GM23338 (cell line): ENCODE data around the gene CCDC120. TPM values are rescaled to one million over a fixed set of nuclear protein-coding genes. Genes with fewer than 3 reads are reported as not detected.

Experiments
- ATAC-seq: fragments of 200-7000 bp; cut with Tn5 transposase; 3 replicates; pipeline ENCODE4 v1.9.1; 2020
- DNase-seq: peaks from one replicate; pipeline ENCODE4 v3.0.0-alpha.2; 2015; ENCODE audit warnings: low spot score
- H2AFZ ChIP-seq: fragments of 200-600 bp; sonication (generic); 2 replicates; pipeline ENCODE4 v1.8.0; 2016; ENCODE audit warnings: antibody characterized with exemption, mild to moderate bottlenecking, moderate library complexity
- H3F3A ChIP-seq: fragments of 200-600 bp; sonication (generic); replicated peaks from 2 replicates; pipeline ENCODE4 v1.8.0; 2017; ENCODE audit warnings: antibody characterized with exemption, mixed run types, low read depth
- H3K27ac ChIP-seq: fragments of 200-600 bp; sonication (generic); 2 replicates; pipeline ENCODE4 v1.6.1; 2016; ENCODE audit warnings: low read depth
- H3K27me3 ChIP-seq: fragments of 200-600 bp; sonication (generic); 2 replicates; pipeline ENCODE4 v1.8.0; 2016; ENCODE audit warnings: mild to moderate bottlenecking, mixed run types, moderate library complexity; ENCODE audit not compliant: insufficient read depth
- H3K36me3 ChIP-seq: fragments of 200-600 bp; sonication (generic); 2 replicates; pipeline ENCODE4 v1.8.0; 2016; ENCODE audit warnings: mild to moderate bottlenecking; ENCODE audit not compliant: insufficient read depth
- H3K4me1 ChIP-seq: fragments of 200-600 bp; sonication (generic); 2 replicates; pipeline ENCODE4 v1.8.0; 2016; ENCODE audit warnings: mild to moderate bottlenecking, moderate library complexity; ENCODE audit not compliant: insufficient read depth
- H3K4me2 ChIP-seq: fragments of 200-600 bp; sonication (generic); 2 replicates; pipeline ENCODE4 v1.7.1; 2017; ENCODE audit warnings: mixed run types
- H3K4me3 ChIP-seq: fragments of 200-600 bp; sonication (generic); 2 replicates; pipeline ENCODE4 v1.6.1; 2016; ENCODE audit warnings: mixed run types
- H3K79me2 ChIP-seq: fragments of 200-600 bp; sonication (generic); replicated peaks from 2 replicates; pipeline ENCODE4 v1.8.0; 2017; ENCODE audit warnings: mild to moderate bottlenecking; ENCODE audit not compliant: insufficient read depth
- H3K9me2 ChIP-seq: fragments of 200-600 bp; sonication (generic); 2 replicates; pipeline ENCODE4 v1.8.0; 2017; ENCODE audit not compliant: insufficient read depth
- H4K20me1 ChIP-seq: fragments of 200-600 bp; sonication (generic); replicated peaks from 2 replicates; pipeline ENCODE4 v1.8.0; 2017; ENCODE audit warnings: mild to moderate bottlenecking; ENCODE audit not compliant: insufficient read depth
- H3K27ac Mint-ChIP-seq: 2 replicates; pipeline ENCODE4 v1.8.0; 2020; ENCODE audit warnings: inconsistent platforms, mild to moderate bottlenecking, moderate library complexity, mixed read lengths
- H3K27me3 Mint-ChIP-seq: 3 replicates; pipeline ENCODE4 v1.8.0; 2022; ENCODE audit warnings: low read depth, mild to moderate bottlenecking, moderate library complexity, mixed read lengths, inconsistent platforms; ENCODE audit not compliant: insufficient read depth, poor library complexity
- H3K36me3 Mint-ChIP-seq: 3 replicates; pipeline ENCODE4 v1.8.0; 2021; ENCODE audit warnings: low read depth, mild to moderate bottlenecking, inconsistent platforms, moderate library complexity, mixed read lengths
- H3K4me1 Mint-ChIP-seq: 3 replicates; pipeline ENCODE4 v1.8.0; 2020; ENCODE audit warnings: mild to moderate bottlenecking, inconsistent platforms, mixed read lengths
- H3K4me3 Mint-ChIP-seq: 3 replicates; pipeline ENCODE4 v1.8.0; 2021; ENCODE audit warnings: moderate library complexity, mild to moderate bottlenecking, inconsistent platforms, mixed read lengths
- H3K9me3 Mint-ChIP-seq: 3 replicates; pipeline ENCODE4 v1.8.0; 2020; ENCODE audit warnings: moderate library complexity, mild to moderate bottlenecking, inconsistent platforms, mixed read lengths
- CREB1 ChIP-seq: fragments of 250-450 bp; sonication (Bioruptor Pico); IDR thresholded peaks from 2 replicates; pipeline ENCODE4 v1.5.0; 2020; ENCODE audit warnings: low read depth, mild to moderate bottlenecking, moderate library complexity
- CTCF ChIP-seq, 2 experiments: fragments of 200-600 bp in 1 of 2; sonication (generic) in 1 of 2; conservative IDR thresholded peaks; 2 replicates each; pipeline versions ENCODE4 v1.5.1 to v1.6.1; 2016 to 2017; ENCODE audit warnings: antibody characterized with exemption in 2 of 2, low read depth in 2 of 2, mild to moderate bottlenecking in 2 of 2, moderate library complexity in 1 of 2
- ETS1 ChIP-seq: IDR thresholded peaks from 2 replicates; pipeline ENCODE4 v1.6.1; 2016; ENCODE audit warnings: antibody characterized with exemption
- EZH2 ChIP-seq: fragments of 200-600 bp; sonication (generic); IDR thresholded peaks from one replicate; pipeline ENCODE4 v1.8.0; 2017; ENCODE audit warnings: antibody characterized with exemption, mild to moderate bottlenecking, low read depth; ENCODE audit not compliant: unreplicated experiment
- EZH2phosphoT487 ChIP-seq: fragments of 200-600 bp; sonication (generic); IDR thresholded peaks from one replicate; pipeline ENCODE4 v1.8.1; 2018; ENCODE audit warnings: antibody characterized with exemption; ENCODE audit not compliant: unreplicated experiment
- JUNB ChIP-seq: IDR thresholded peaks from one replicate; pipeline ENCODE4 v1.6.1; 2016; ENCODE audit warnings: antibody characterized with exemption; ENCODE audit not compliant: unreplicated experiment
- NANOG ChIP-seq: IDR thresholded peaks from 2 replicates; pipeline ENCODE4 v1.6.1; 2016; ENCODE audit warnings: antibody characterized with exemption, borderline replicate concordance
- POLR2AphosphoS5 ChIP-seq: IDR thresholded peaks from 2 replicates; pipeline ENCODE4 v1.6.1; 2016; ENCODE audit warnings: antibody characterized with exemption, low read depth
- REST ChIP-seq: IDR thresholded peaks from one replicate; pipeline ENCODE4 v1.6.1; 2018; ENCODE audit warnings: antibody characterized with exemption; ENCODE audit not compliant: unreplicated experiment
- STAT1 ChIP-seq: IDR thresholded peaks from one replicate; pipeline ENCODE4 v1.6.1; 2016; ENCODE audit warnings: antibody characterized with exemption; ENCODE audit not compliant: unreplicated experiment
- ZNF114 ChIP-seq: fragments of 250-450 bp; sonication (Bioruptor Pico); IDR thresholded peaks from 2 replicates; pipeline ENCODE4 v1.5.0; 2020; ENCODE audit warnings: mild to moderate bottlenecking, moderate library complexity
- ZNF331 ChIP-seq: fragments of 250-450 bp; sonication (Bioruptor Pico); IDR thresholded peaks from 2 replicates; pipeline ENCODE4 v1.5.0; 2020; ENCODE audit warnings: low read depth, mild to moderate bottlenecking, moderate library complexity
- ZNF462 ChIP-seq: fragments of 250-450 bp; sonication (Bioruptor Pico); IDR thresholded peaks from 2 replicates; pipeline ENCODE4 v1.5.0; 2020; ENCODE audit warnings: mild to moderate bottlenecking, moderate library complexity
- polyA plus RNA-seq: library from polyadenylated mRNA; unstranded; fragments of >200 nt; fragmentation: Nextera tagmentation; extraction: Ambion mirVana; gene quantifications from 2 replicates; pipeline ENCODE4 v1.2.1, GENCODE V29; 2016
- total RNA-seq: library from RNA; depleted of rRNA; stranded (reverse); fragments of >200 nt; shearing (Covaris generic); gene quantifications from 2 replicates; pipeline ENCODE4 v1.2.3, GENCODE V29; 2014

Gene CCDC120
- total and polyA plus RNA-seq, 2 experiments from 2014 or later = 3.3 to 9.9 TPM

GRCh38 chrX:49066278-49066677 lies 7.5 kb downstream of the CCDC120 start:
- Histone ChIP-seq H3F3A (no peaks in the 10 kb centered on the region), H4K20me1 (no peaks in the 10 kb centered on the region), H2AFZ (no peak overlapping the region), H3K79me2 (no peaks in the 10 kb centered on the region), H3K4me2 (no peak overlapping the region), H3K4me1 (no peaks in the 10 kb centered on the region), H3K27me3 (no peaks in the 10 kb centered on the region), H3K4me3 (no peak overlapping the region), H3K36me3 (no peaks in the 10 kb centered on the region), H3K9me2 (no peaks in the 10 kb centered on the region), H3K27ac (no peak overlapping the region)
- TF ChIP-seq NANOG = no peak
- no peak for TF ChIP-seq EZH2
- TF ChIP-seq CREB1 (CRISPR knock-in tag) = no peak
- no peak for TF ChIP-seq ZNF331 (CRISPR knock-in tag)
- no peak for TF ChIP-seq ZNF114 (CRISPR knock-in tag)
- no peak for TF ChIP-seq CTCF (conservative IDR thresholded peaks at IDR 0.05; ENCODE audit: low read depth in 2 of 2)
- TF ChIP-seq ZNF462 (CRISPR knock-in tag) = no peak
- TF ChIP-seq STAT1 = no peak
- no peak for TF ChIP-seq REST
- TF ChIP-seq JUNB = no peak
- no peak for TF ChIP-seq POLR2AphosphoS5
- no peak for TF ChIP-seq EZH2phosphoT487
- no peak for TF ChIP-seq ETS1
- ATAC-seq (no peak), DNase-seq (no peak)
- H3K4me1 Mint-ChIP-seq = no peaks in the 10 kb centered on the region; the same call in 2 of the 3 replicates
- no peaks in the 10 kb centered on the region for H3K9me3 Mint-ChIP-seq
- H3K27me3 Mint-ChIP-seq = peaks cover 4% of the 10 kb centered on the region
- peaks cover 6% of the 10 kb centered on the region; the same call in 2 of the 3 replicates for H3K36me3 Mint-ChIP-seq
- H3K4me3 Mint-ChIP-seq = no peak overlapping the region
- H3K27ac Mint-ChIP-seq = no peak overlapping the region
